Vein endothelial cell (primary cell): ENCODE results near the gene SLC2A13. TPM values are rescaled to one million over a fixed set of nuclear protein-coding genes. Genes with fewer than 3 reads are reported as not detected.

Experiments used
- small RNA-seq: library from RNA; depleted of rRNA; stranded (forward); fragments of <200 nt; gene quantifications from one replicate; pipeline ENCODE3, GENCODE V24; 2012
- total RNA-seq: library from RNA; depleted of rRNA; stranded (reverse); fragments of >200 nt; gene quantifications from 2 replicates; pipeline ENCODE4 v1.2.3, GENCODE V29; 2012

The SLC2A13 gene
- 4.2 and 6.1 TPM in 2 replicates for total RNA-seq

DNA sequence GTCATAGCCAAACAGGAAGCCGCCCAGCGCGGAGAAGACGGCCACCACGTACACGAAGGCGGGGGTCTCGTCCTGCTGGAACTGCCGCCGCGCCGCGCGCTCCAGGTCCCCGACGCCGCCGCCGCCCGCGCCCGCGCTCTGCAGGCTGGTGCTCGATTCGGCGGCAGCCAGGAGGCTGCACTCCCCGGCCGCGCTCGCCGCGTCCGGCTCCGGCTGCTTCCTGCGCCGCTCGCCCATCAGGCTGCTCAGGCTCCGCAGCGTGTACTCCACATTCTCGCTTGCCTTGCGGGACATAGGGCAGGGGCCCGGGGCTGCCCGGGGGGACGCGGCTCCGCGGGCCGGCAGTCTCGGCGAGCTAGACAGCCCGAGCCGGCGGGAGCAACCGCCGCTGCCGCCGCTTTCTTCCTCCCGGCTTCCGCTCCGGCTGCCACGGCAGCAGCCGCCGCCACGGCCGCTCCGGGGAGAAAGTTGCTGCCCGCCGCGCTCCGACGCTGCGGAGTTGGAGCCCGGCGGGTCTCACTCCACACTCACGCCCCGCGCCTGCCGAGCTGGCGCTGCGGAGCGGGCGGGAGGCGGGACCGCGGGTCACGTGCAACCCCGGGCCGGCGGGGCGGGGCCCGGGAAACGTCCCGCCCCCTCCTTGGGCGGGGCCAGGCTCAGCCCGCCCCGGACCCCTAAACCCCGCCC, at the start of gene SLC2A13:
TSS of gene SLC2A13 (minus strand) at position 567 of the 687 bp plus-strand sequence. CDS start at position 294, 273 bp downstream.

Small RNA genes within 50 kb of the gene (small RNA-seq; reads per million reads assigned to genes)
- not detected for gene RF00414

Other genes with a start within 250 kb of the SLC2A13 start
- 0.33 and 2.0 TPM in 2 replicates for gene LRRK2, start 118.9 kb upstream of the SLC2A13 start, total RNA-seq